ENCODE measurements around the gene DAAM2.

DAAM2 gene

GRCh38 chr6:39887692-39888450, 95.7 kb downstream of the DAAM2 start:
- no peak for DNase-seq (ENCODE audit: low read depth in 2 of 2)

GRCh38 chr6:39889229-39889628, 97.1 kb downstream of the DAAM2 start:
- DNase-seq (ENCODE audit: low read depth in 2 of 2), result no peak

- no peak for DNase-seq (ENCODE audit: low read depth in 2 of 2)
These were observed 99.2 kb downstream of the DAAM2 start for GRCh38 chr6:39891353-39891752.

GRCh38 chr6:39891976-39892375, 99.8 kb downstream of the DAAM2 start:
- DNase-seq (ENCODE audit: low read depth in 2 of 2), result no peak

- peak in 1 of 2 donors; percentile 4 for DNase-seq (ENCODE audit: low read depth in 2 of 2)
These were observed 100.4 kb downstream of the DAAM2 start for GRCh38 chr6:39892490-39893129.

GRCh38 chr6:39893286-39893685, 101.1 kb downstream of the DAAM2 start:
- no peak for DNase-seq (ENCODE audit: low read depth in 2 of 2)

- DNase-seq (ENCODE audit: low read depth in 2 of 2), result no peak
These were observed 104.5 kb downstream of the DAAM2 start for GRCh38 chr6:39896701-39897100.

- no peak for DNase-seq (ENCODE audit: low read depth in 2 of 2)
These were observed 105.5 kb downstream of the DAAM2 start for GRCh38 chr6:39897698-39898097.

- DNase-seq (ENCODE audit: low read depth in 2 of 2), result no peak
These were observed 106.4 kb downstream of the DAAM2 start for GRCh38 chr6:39898625-39899024.

GRCh38 chr6:39899554-39900295, 107.5 kb downstream of the DAAM2 start:
- DNase-seq (ENCODE audit: low read depth in 2 of 2), result no peak

GRCh38 chr6:39901116-39901655, 109.0 kb downstream of the DAAM2 start:
- DNase-seq (ENCODE audit: low read depth in 2 of 2), result no peak

GRCh38 chr6:39901670-39902069, 109.5 kb downstream of the DAAM2 start:
- no peak for DNase-seq (ENCODE audit: low read depth in 2 of 2)

- DNase-seq (ENCODE audit: low read depth in 2 of 2), result no peak
These were observed 110.0 kb downstream of the DAAM2 start for GRCh38 chr6:39902136-39902535.

GRCh38 chr6:39902786-39903465, 110.8 kb downstream of the DAAM2 start:
- no peak for DNase-seq (ENCODE audit: low read depth in 2 of 2)

- DNase-seq (ENCODE audit: low read depth in 2 of 2), result no peak
These were observed 111.5 kb downstream of the DAAM2 start for GRCh38 chr6:39903656-39904055.

GRCh38 chr6:39904946-39905639, 112.9 kb downstream of the DAAM2 start:
- DNase-seq (ENCODE audit: low read depth in 2 of 2), result no peak

- no peak for DNase-seq (ENCODE audit: low read depth in 2 of 2)
These were observed 113.4 kb downstream of the DAAM2 start for GRCh38 chr6:39905640-39905975.

- DNase-seq (ENCODE audit: low read depth in 2 of 2), result no peak
These were observed 114.2 kb downstream of the DAAM2 start for GRCh38 chr6:39906318-39906761.

GRCh38 chr6:39907871-39908575, 115.8 kb downstream of the DAAM2 start:
- DNase-seq (ENCODE audit: low read depth in 2 of 2), result no peak

GRCh38 chr6:39908838-39909583, 116.8 kb downstream of the DAAM2 start:
- DNase-seq (ENCODE audit: low read depth in 2 of 2), result no peak

Data from stimulated activated CD8-positive, alpha-beta memory T cell treated with anti-CD3 and anti-CD28 coated beads, Interleukin-15, amount 100 ng/mL, for 48 hours (primary cell).